Liver (tissue), 9 donors: Measurements from ENCODE around the gene PPM1J. TPM values are rescaled to one million over a fixed set of nuclear protein-coding genes. Genes with fewer than 3 reads are reported as not detected.

Experiments
- DNase-seq: peaks from one replicate; pipeline ENCODE4 v3.0.0-alpha.2; 2017; ENCODE audit warnings: low spot score
- H3K27ac ChIP-seq, 2 donors: one replicate each; pipeline ENCODE4 v1.7.0; 2013; ENCODE audit warnings: inconsistent platforms in 2 of 2, low read length in 2 of 2, control low read depth in 1 of 2, low read depth in 1 of 2, mild to moderate bottlenecking in 1 of 2
- H3K27me3 ChIP-seq, 4 donors: one replicate each; pipeline versions ENCODE4 v1.6.1 to v1.7.0; 2013; ENCODE audit warnings: low read length in 3 of 4, inconsistent platforms in 1 of 4, mild to moderate bottlenecking in 1 of 4, moderate library complexity in 1 of 4; ENCODE audit not compliant: control insufficient read depth in 4 of 4, insufficient read depth in 4 of 4
- H3K36me3 ChIP-seq, 4 donors: one replicate each; pipeline versions ENCODE4 v1.6.1 to v1.7.0; 2013; ENCODE audit warnings: low read length in 3 of 4, mild to moderate bottlenecking in 3 of 4, low read depth in 1 of 4, moderate library complexity in 1 of 4; ENCODE audit not compliant: control insufficient read depth in 4 of 4, insufficient read depth in 3 of 4
- H3K4me1 ChIP-seq, 4 donors: one replicate each; pipeline versions ENCODE4 v1.6.1 to v1.7.0; 2013; ENCODE audit warnings: low read length in 3 of 4, mild to moderate bottlenecking in 3 of 4, moderate library complexity in 1 of 4; ENCODE audit not compliant: control insufficient read depth in 4 of 4, insufficient read depth in 4 of 4
- H3K4me3 ChIP-seq, 3 donors: one replicate each; pipeline versions ENCODE4 v1.6.1 to v1.7.0; 2013; ENCODE audit warnings: low read length in 3 of 3, control low read depth in 1 of 3, low read depth in 1 of 3, mild to moderate bottlenecking in 1 of 3
- H3K9ac ChIP-seq, 2 donors: one replicate each; pipeline ENCODE4 v1.7.0; 2013; ENCODE audit warnings: low read length in 2 of 2, mild to moderate bottlenecking in 2 of 2, moderate library complexity in 2 of 2, control low read depth in 1 of 2, low read depth in 1 of 2
- H3K9me3 ChIP-seq, 4 donors: one replicate each; pipeline versions ENCODE4 v1.6.1 to v1.7.0; 2013; ENCODE audit warnings: low read length in 3 of 4; ENCODE audit not compliant: control insufficient read depth in 4 of 4
- ATF3 ChIP-seq: IDR thresholded peaks from 2 replicates; pipeline ENCODE4 v1.6.1; 2016; ENCODE audit warnings: antibody characterized with exemption
- CTCF ChIP-seq: fragments of 150-350 bp; IDR thresholded peaks from 2 replicates; pipeline ENCODE4 v1.5.1; 2017; ENCODE audit warnings: improper control_type of control experiment, low read depth, low read length; ENCODE audit not compliant: missing input control
- EGR1 ChIP-seq, 2 donors: IDR thresholded peaks; 2 replicates each; pipeline ENCODE4 v1.6.1; 2016 to 2018; ENCODE audit warnings: antibody characterized with exemption in 2 of 2, low read depth in 2 of 2
- FOXA1 ChIP-seq: IDR thresholded peaks from 2 replicates; pipeline ENCODE4 v1.6.1; 2016; ENCODE audit warnings: antibody characterized with exemption
- FOXA2 ChIP-seq: IDR thresholded peaks from 2 replicates; pipeline ENCODE4 v1.6.1; 2016; ENCODE audit warnings: antibody characterized with exemption
- GABPA ChIP-seq, 2 donors: IDR thresholded peaks in 1 of 2; conservative IDR thresholded peaks in 1 of 2; 2 replicates each; pipeline ENCODE4 v1.6.1; 2016; ENCODE audit warnings: antibody characterized with exemption in 2 of 2, mild to moderate bottlenecking in 1 of 2, moderate library complexity in 1 of 2
- JUND ChIP-seq, 2 donors: IDR thresholded peaks; 2 replicates each; pipeline ENCODE4 v1.6.1; 2016; ENCODE audit warnings: antibody characterized with exemption in 2 of 2
- MAX ChIP-seq: IDR thresholded peaks from 2 replicates; pipeline ENCODE4 v1.6.1; 2016; ENCODE audit warnings: antibody characterized with exemption
- NR2F2 ChIP-seq: IDR thresholded peaks from 2 replicates; pipeline ENCODE4 v1.6.1; 2016; ENCODE audit warnings: antibody characterized with exemption
- RAD21 ChIP-seq, 2 donors: IDR thresholded peaks; 2 replicates each; pipeline ENCODE4 v1.6.1; 2016; ENCODE audit warnings: antibody characterized with exemption in 2 of 2, mild to moderate bottlenecking in 2 of 2
- REST ChIP-seq: IDR thresholded peaks from 2 replicates; pipeline ENCODE4 v1.6.1; 2016; ENCODE audit warnings: antibody characterized with exemption, mild to moderate bottlenecking
- RXRA ChIP-seq, 2 donors: IDR thresholded peaks; 2 replicates each; pipeline ENCODE4 v1.6.1; 2017 to 2018; ENCODE audit warnings: antibody characterized with exemption in 2 of 2, mild to moderate bottlenecking in 1 of 2
- SP1 ChIP-seq: IDR thresholded peaks from 2 replicates; pipeline ENCODE4 v1.6.1; 2018; ENCODE audit warnings: antibody characterized with exemption, mild to moderate bottlenecking
- TAF1 ChIP-seq: conservative IDR thresholded peaks from 2 replicates; pipeline ENCODE4 v1.6.1; 2016; ENCODE audit warnings: antibody characterized with exemption, mild to moderate bottlenecking
- YY1 ChIP-seq: IDR thresholded peaks from 2 replicates; pipeline ENCODE4 v1.6.1; 2016; ENCODE audit warnings: antibody characterized with exemption, mild to moderate bottlenecking
- ZBTB33 ChIP-seq: IDR thresholded peaks from 2 replicates; pipeline ENCODE4 v1.6.1; 2016; ENCODE audit warnings: antibody characterized with exemption
- WGBS: extraction: QIAGEN DNeasy Blood & Tissue Kit; methylation state at CpG from one replicate; pipeline ENCODE4 v1.1.7; 2013; 5-methylcytosine and 5-hydroxymethylcytosine counted together
- polyA plus RNA-seq, 2 donors: library from polyadenylated mRNA; stranded (reverse) in 1 of 2; unstranded in 1 of 2; fragments of 200-250 nt in 1 of 2; fragments of >200 nt in 1 of 2; fragmentation: Nextera tagmentation in 1 of 2; extraction: Ambion mirVana in 1 of 2; gene quantifications; one replicate each; pipeline versions ENCODE4 v1.2.1 to v1.2.3, GENCODE V29; 2013 to 2015
- total RNA-seq, 2 donors: library from RNA; depleted of rRNA; stranded (reverse); fragments of >200 nt; gene quantifications; one replicate each; pipeline ENCODE4 v1.2.3, GENCODE V29; 2014
- donor health status: healthy.
- donor health status: healthy.
- donor health status: healthy.
- donor health status: healthy.
- donor health status: healthy.

Gene PPM1J
- total and polyA plus RNA-seq, 4 donors = 0.08 to 0.17 TPM; not detected in 2

- no peak overlapping the region for H3K4me3 ChIP-seq
- TF ChIP-seq MAX (no peak), YY1 (no peak)
- 83% methylated on average over 8 of the region's 8 CpGs for WGBS
- H3K9me3 ChIP-seq = no peaks in the 10 kb centered on the region
- H3K9ac ChIP-seq = no peak overlapping the region
- peak overlapping the region in 1 of 2 donors; percentile 78 for H3K27ac ChIP-seq
- H3K4me1 ChIP-seq = peaks cover 24 to 58% (median 47%) of the 10 kb centered on the region in 4 donors
- H3K36me3 ChIP-seq = peaks cover 0 to 2% (median 0%) of the 10 kb centered on the region in 4 donors
- no peaks in the 10 kb centered on the region for H3K27me3 ChIP-seq
- DNase-seq = no peak
Measured at GRCh38 chr1:112703706-112704105, 11.4 kb downstream of the PPM1J start.

GRCh38 chr1:112702420-112703261 lies 12.5 kb downstream of the PPM1J start:
- H3K9ac ChIP-seq = no peak overlapping the region
- H3K4me3 ChIP-seq = no peak overlapping the region
- H3K4me1 ChIP-seq = peaks cover 27 to 66% (median 54%) of the 10 kb centered on the region in 4 donors
- H3K9me3 ChIP-seq = no peaks in the 10 kb centered on the region
- no peaks in the 10 kb centered on the region for H3K27me3 ChIP-seq
- H3K36me3 ChIP-seq = peaks cover 0 to 2% (median 0%) of the 10 kb centered on the region in 4 donors
- DNase-seq = no peak
- H3K27ac ChIP-seq = peak overlapping the region in 1 of 2 donors; percentile 33
- 87% methylated on average over 12 of the region's 12 CpGs for WGBS
- TF ChIP-seq NR2F2 = no peak
- TF ChIP-seq MAX = no peak
- no peak for TF ChIP-seq FOXA1

GRCh38 chr1:112702067-112702395 lies 13.1 kb downstream of the PPM1J start:
- TF ChIP-seq SP1 (no peak), RAD21 (IDR thresholded peaks at IDR 0.05) (no peak), JUND (IDR thresholded peaks at IDR 0.05) (no peak), ATF3 (no peak), FOXA1 (no peak), EGR1 (IDR thresholded peaks at IDR 0.05; ENCODE audit: low read depth in 2 of 2) (no peak), TAF1 (no peak), FOXA2 (no peak), REST (no peak), GABPA (IDR thresholded peaks at IDR 0.05 in 1 of 2, conservative IDR thresholded peaks at IDR 0.05 in 1 of 2) (no peak), NR2F2 (no peak), RXRA (IDR thresholded peaks at IDR 0.05) (no peak), CTCF (no peak), ZBTB33 (no peak), YY1 (no peak)
- Histone ChIP-seq H3K9me3 (no peaks in the 10 kb centered on the region), H3K36me3 (peaks cover 0 to 2% (median 0%) of the 10 kb centered on the region in 4 donors), H3K4me1 (peaks cover 25 to 61% (median 50%) of the 10 kb centered on the region in 4 donors), H3K4me3 (no peak overlapping the region), H3K27me3 (no peaks in the 10 kb centered on the region), H3K9ac (no peak overlapping the region), H3K27ac (peak overlapping the region in 1 of 2 donors; percentile 74)
- WGBS = 87% methylated on average over 3 of the region's 3 CpGs
- DNase-seq = no peak
